Lower leg skin (tissue), 3 donors: Measurements from ENCODE around the gene MKRN1.

Experiments used
- POLR2A ChIP-seq, 2 donors: fragments of 450-650 bp; IDR thresholded peaks; one replicate each; pipeline ENCODE4 v1.6.1; 2016 to 2017; ENCODE audit warnings: antibody characterized with exemption in 2 of 2, mild to moderate bottlenecking in 1 of 2, moderate library complexity in 1 of 2
- TF ChIP-seq, protein P1 (sequence below), 3 donors: fragments of 450-650 bp; IDR thresholded peaks; one replicate each; pipeline ENCODE4 v1.5.1; 2016; ENCODE audit warnings: antibody characterized with exemption in 3 of 3, mild to moderate bottlenecking in 3 of 3, moderate library complexity in 2 of 3

DNA sequence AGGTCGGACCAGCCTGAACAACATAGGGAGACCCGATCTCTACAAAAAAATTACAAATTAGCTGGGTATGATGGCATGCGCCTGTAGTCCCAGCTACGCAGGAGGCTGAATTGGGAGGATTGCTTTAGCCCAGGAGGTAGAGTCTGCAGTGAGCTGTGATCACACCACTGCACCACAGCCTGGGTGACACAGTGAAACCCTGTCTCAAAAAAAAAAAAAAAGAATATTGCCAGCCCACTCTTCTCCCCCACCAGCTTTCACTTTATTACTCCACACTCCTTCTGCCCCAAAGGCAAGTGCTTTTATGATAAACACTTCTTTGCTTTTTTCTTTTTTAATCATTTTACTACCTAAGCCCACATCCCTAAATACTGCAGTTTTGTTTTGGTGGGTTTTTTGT is 60.7 kb downstream of the MKRN1 start:
- TF ChIP-seq, protein P1, sequence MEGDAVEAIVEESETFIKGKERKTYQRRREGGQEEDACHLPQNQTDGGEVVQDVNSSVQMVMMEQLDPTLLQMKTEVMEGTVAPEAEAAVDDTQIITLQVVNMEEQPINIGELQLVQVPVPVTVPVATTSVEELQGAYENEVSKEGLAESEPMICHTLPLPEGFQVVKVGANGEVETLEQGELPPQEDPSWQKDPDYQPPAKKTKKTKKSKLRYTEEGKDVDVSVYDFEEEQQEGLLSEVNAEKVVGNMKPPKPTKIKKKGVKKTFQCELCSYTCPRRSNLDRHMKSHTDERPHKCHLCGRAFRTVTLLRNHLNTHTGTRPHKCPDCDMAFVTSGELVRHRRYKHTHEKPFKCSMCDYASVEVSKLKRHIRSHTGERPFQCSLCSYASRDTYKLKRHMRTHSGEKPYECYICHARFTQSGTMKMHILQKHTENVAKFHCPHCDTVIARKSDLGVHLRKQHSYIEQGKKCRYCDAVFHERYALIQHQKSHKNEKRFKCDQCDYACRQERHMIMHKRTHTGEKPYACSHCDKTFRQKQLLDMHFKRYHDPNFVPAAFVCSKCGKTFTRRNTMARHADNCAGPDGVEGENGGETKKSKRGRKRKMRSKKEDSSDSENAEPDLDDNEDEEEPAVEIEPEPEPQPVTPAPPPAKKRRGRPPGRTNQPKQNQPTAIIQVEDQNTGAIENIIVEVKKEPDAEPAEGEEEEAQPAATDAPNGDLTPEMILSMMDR (IDR thresholded peaks at IDR 0.05): no peak
- no peak for TF ChIP-seq POLR2A (IDR thresholded peaks at IDR 0.05)
